PC-9 (cell line): ENCODE measurements around the gene SLC36A4.

ENCODE experiments used
- CTCF ChIP-seq: fragments of 200-600 bp; sonication (generic); conservative IDR thresholded peaks from 2 replicates; pipeline ENCODE4 v1.6.1; 2017; ENCODE audit warnings: mixed run types, antibody characterized with exemption, mild to moderate bottlenecking, moderate library complexity
- EZH2 ChIP-seq: fragments of 200-600 bp; sonication (generic); IDR thresholded peaks from 2 replicates; pipeline ENCODE4 v1.8.0; 2017; ENCODE audit warnings: antibody characterized with exemption, low read depth

- no peak for TF ChIP-seq CTCF
- TF ChIP-seq EZH2, result no peak
Observed at GRCh38 chr11:93216511-93217101, 18.8 kb upstream of the SLC36A4 start.
